ENCODE data around the gene RHBDL1. TPM values are rescaled to one million over a fixed set of nuclear protein-coding genes. Genes with fewer than 3 reads are reported as not detected.

The RHBDL1 gene
- total RNA-seq, 1 donor from 2014 or later = 0.24 TPM

- intact Hi-C loops (cut with micrococcal nuclease) = no loop called here
- Mint-ChIP-seq H3K4me1 (peaks cover 18% of the 10 kb centered on the region), H3K27me3 (peaks cover 9% of the 10 kb centered on the region), H3K9me3 (no peaks in the 10 kb centered on the region), H3K36me3 (ENCODE audit: low read depth) (peaks cover 33% of the 10 kb centered on the region), H3K27ac (no peak overlapping the region), H3K4me3 (no peak overlapping the region)
- ATAC-seq (ENCODE audit: low read depth) = no peak
- CTCF ChIA-PET = no interaction called here
- no peak for TF ChIP-seq CTCF (IDR thresholded peaks at IDR 0.05)
- POLR2A ChIA-PET = no interaction called here
- no peak for DNase-seq
These were observed 2.0 kb upstream of the RHBDL1 start for GRCh38 chr16:673399-673991.

GRCh38 chr16:674214-674881 lies 1.1 kb upstream of the RHBDL1 start:
- no peak for ATAC-seq (ENCODE audit: low read depth)
- peaks cover 30% of the 10 kb centered on the region for H3K36me3 Mint-ChIP-seq (ENCODE audit: low read depth)
- H3K4me1 Mint-ChIP-seq = peaks cover 15% of the 10 kb centered on the region
- H3K27ac Mint-ChIP-seq = no peak overlapping the region
- peaks cover 9% of the 10 kb centered on the region for H3K27me3 Mint-ChIP-seq
- ChIA-PET CTCF (no interaction called here), POLR2A (interaction anchor here (0.6 to 2.4 kb wide), 2 partner anchors 16 to 739 kb away, joined by 10 to 12 read pairs; partner anchors contain the start of gene WDR24)
- H3K4me3 Mint-ChIP-seq = no peak overlapping the region
- TF ChIP-seq CTCF (IDR thresholded peaks at IDR 0.05) = no peak
- DNase-seq = no peak
- H3K9me3 Mint-ChIP-seq = no peaks in the 10 kb centered on the region
- intact Hi-C loops (cut with micrococcal nuclease) = no loop called here

GRCh38 chr16:675884-676564 lies 553 bp downstream of the RHBDL1 start:
- ATAC-seq (ENCODE audit: low read depth) (no peak), DNase-seq (no peak)
- ChIA-PET CTCF (no interaction called here), POLR2A (interaction anchor here (0.5 to 2.4 kb wide), 7 partner anchors 8 to 323 kb away, joined by 3 to 12 read pairs (median 4); partner anchors contain the start of genes AXIN1, RHOT2 and WDR24)
- no peak overlapping the region for H3K4me3 Mint-ChIP-seq
- no peak for TF ChIP-seq CTCF (IDR thresholded peaks at IDR 0.05)
- H3K36me3 Mint-ChIP-seq (ENCODE audit: low read depth) = peaks cover 23% of the 10 kb centered on the region
- H3K27me3 Mint-ChIP-seq = peaks cover 9% of the 10 kb centered on the region
- H3K27ac Mint-ChIP-seq = no peak overlapping the region
- peaks cover 17% of the 10 kb centered on the region for H3K4me1 Mint-ChIP-seq
- intact Hi-C loops (cut with micrococcal nuclease) = no loop called here
- H3K9me3 Mint-ChIP-seq = no peaks in the 10 kb centered on the region

- H3K27me3 Mint-ChIP-seq = peaks cover 9% of the 10 kb centered on the region
- H3K4me3 Mint-ChIP-seq = no peak overlapping the region
These were observed 1.1 kb downstream of the RHBDL1 start for GRCh38 chr16:676565-676902.

More at GRCh38 chr16:676565-676902, 1.1 kb downstream of the RHBDL1 start:
- H3K9me3 Mint-ChIP-seq = no peaks in the 10 kb centered on the region
- ATAC-seq (ENCODE audit: low read depth) (no peak), DNase-seq (no peak)
- TF ChIP-seq CTCF (IDR thresholded peaks at IDR 0.05) = no peak
- ChIA-PET CTCF (no interaction called here), POLR2A (interaction anchor here (0.6 to 2.4 kb wide), 4 partner anchors 9 to 130 kb away, joined by 3 to 12 read pairs (median 4); partner anchors contain the start of genes RHOT2 and WDR24)
- H3K36me3 Mint-ChIP-seq (ENCODE audit: low read depth) = peaks cover 25% of the 10 kb centered on the region
- intact Hi-C loops (cut with micrococcal nuclease) = no loop called here
- H3K27ac Mint-ChIP-seq = no peak overlapping the region
- peaks cover 22% of the 10 kb centered on the region for H3K4me1 Mint-ChIP-seq

Measured in activated B cell treated with CpG ODN at 0.5 μM for 24 hours (primary cell).